IMR-90 (cell line): Measurements from ENCODE around the gene FBXW5. TPM values are rescaled to one million over a fixed set of nuclear protein-coding genes. Genes with fewer than 3 reads are reported as not detected.

Experiments used
- ATAC-seq: fragments of 200-7000 bp; cut with Tn5 transposase; 2 replicates; pipeline ENCODE4 v1.9.1; 2020; ENCODE audit warnings: low read depth, mild to moderate bottlenecking, moderate library complexity
- BruUV-seq: library from RNA; stranded (reverse); fragments of 400-500 nt; replicated peaks from 2 replicates; lab custom pipeline; 2021; lab: Mats Ljungman, UMichigan
- CTCF ChIA-PET: fragments of 300-600 bp; formaldehyde crosslinking; extraction: SDS; loops from one replicate; lab custom pipeline; 2021; ENCODE audit warnings: antibody characterized with exemption; lab: Yijun Ruan, JAX
- POLR2A ChIA-PET: fragments of 300-600 bp; sonication (Branson Sonifier 250); formaldehyde crosslinking; loops from one replicate; lab custom pipeline; 2022; ENCODE audit warnings: antibody characterized with exemption; ENCODE audit not compliant: unreplicated experiment; lab: Charles Lee
- DNase-seq: peaks from one replicate; pipeline ENCODE4 v3.0.0; 2013
- H2AFZ ChIP-seq: replicated peaks from 2 replicates; pipeline ENCODE3; 2013; ENCODE audit warnings: low read length, mild to moderate bottlenecking; ENCODE audit not compliant: poor library complexity
- H2AK5ac ChIP-seq: 2 replicates; pipeline ENCODE4 v1.6.1; 2013; ENCODE audit warnings: low read depth, low read length, inconsistent platforms
- H2AK9ac ChIP-seq: replicated peaks from 2 replicates; pipeline ENCODE3; 2013; ENCODE audit warnings: mild to moderate bottlenecking, low read depth, low read length, moderate library complexity; ENCODE audit not compliant: poor library complexity
- H2BK120ac ChIP-seq: 2 replicates; pipeline ENCODE4 v1.6.1; 2013; ENCODE audit warnings: low read depth, low read length, inconsistent platforms
- H2BK15ac ChIP-seq: 3 replicates; pipeline ENCODE4 v1.6.1; 2013; ENCODE audit warnings: low read depth, low read length, inconsistent platforms
- H2BK20ac ChIP-seq: 2 replicates; pipeline ENCODE4 v1.6.1; 2013; ENCODE audit warnings: low read depth, mild to moderate bottlenecking, inconsistent platforms, low read length, moderate library complexity
- H2BK5ac ChIP-seq: 2 replicates; pipeline ENCODE4 v1.6.1; 2013; ENCODE audit warnings: mild to moderate bottlenecking, low read depth, low read length, inconsistent platforms; ENCODE audit not compliant: poor library complexity, severe bottlenecking
- H3K14ac ChIP-seq: replicated peaks from 2 replicates; pipeline ENCODE4 v1.6.1; 2013; ENCODE audit warnings: low read depth, low read length, inconsistent platforms
- H3K18ac ChIP-seq: 2 replicates; pipeline ENCODE4 v1.6.1; 2013; ENCODE audit warnings: low read depth, low read length, control low read depth
- H3K23ac ChIP-seq: 2 replicates; pipeline ENCODE4 v1.6.1; 2013; ENCODE audit warnings: low read depth, low read length, inconsistent platforms
- H3K27ac ChIP-seq: 2 replicates; pipeline ENCODE4 v1.5.1; 2013; ENCODE audit warnings: mild to moderate bottlenecking, control low read depth, low read length; ENCODE audit not compliant: insufficient read depth
- H3K27me3 ChIP-seq: 2 replicates; pipeline ENCODE4 v1.6.1; 2013; ENCODE audit warnings: low read length; ENCODE audit not compliant: control insufficient read depth, insufficient read depth
- H3K36me3 ChIP-seq: 2 replicates; pipeline ENCODE4 v1.6.1; 2013; ENCODE audit warnings: low read length, mixed read lengths; ENCODE audit not compliant: control insufficient read depth, insufficient read depth
- H3K4ac ChIP-seq: 2 replicates; pipeline ENCODE4 v1.6.1; 2013; ENCODE audit warnings: low read depth, low read length, inconsistent platforms
- H3K4me1 ChIP-seq: 2 replicates; pipeline ENCODE4 v1.6.1; 2013; ENCODE audit warnings: low read length, mixed read lengths; ENCODE audit not compliant: control insufficient read depth, insufficient read depth
- H3K4me2 ChIP-seq: 2 replicates; pipeline ENCODE4 v1.6.1; 2013; ENCODE audit warnings: low read depth, mild to moderate bottlenecking, control low read depth, low read length, moderate library complexity
- H3K4me3 ChIP-seq: 2 replicates; pipeline ENCODE4 v1.5.1; 2013; ENCODE audit warnings: low read depth, mild to moderate bottlenecking, control low read depth, low read length, moderate library complexity; ENCODE audit not compliant: insufficient read depth
- H3K56ac ChIP-seq: 2 replicates; pipeline ENCODE4 v1.6.1; 2013; ENCODE audit warnings: low read length, inconsistent platforms; ENCODE audit not compliant: insufficient read depth; ENCODE audit errors: extremely low read depth
- H3K79me1 ChIP-seq, 2 experiments: 2 replicates each; pipeline ENCODE4 v1.6.1; 2013; ENCODE audit warnings: low read length in 2 of 2, inconsistent platforms in 1 of 2, low read depth in 1 of 2
- H3K9ac ChIP-seq: 2 replicates; pipeline ENCODE4 v1.6.1; 2013; ENCODE audit warnings: low read depth, low read length, control low read depth
- H3K9me1 ChIP-seq: 2 replicates; pipeline ENCODE4 v1.6.1; 2013; ENCODE audit warnings: low read length, inconsistent platforms; ENCODE audit not compliant: insufficient read depth
- H3K9me3 ChIP-seq: 2 replicates; pipeline ENCODE4 v1.6.1; 2013; ENCODE audit warnings: low read length; ENCODE audit not compliant: control insufficient read depth, insufficient read depth
- H4K20me1 ChIP-seq: 2 replicates; pipeline ENCODE4 v1.6.1; 2013; ENCODE audit warnings: low read length, inconsistent platforms; ENCODE audit not compliant: insufficient read depth
- H4K5ac ChIP-seq: 2 replicates; pipeline ENCODE4 v1.6.1; 2013; ENCODE audit warnings: mild to moderate bottlenecking, low read depth, low read length, control low read depth
- H4K8ac ChIP-seq, 2 experiments: 2 replicates each; pipeline ENCODE4 v1.6.1; 2013; ENCODE audit warnings: low read depth in 2 of 2, low read length in 2 of 2, control low read depth in 1 of 2, inconsistent platforms in 1 of 2
- H4K91ac ChIP-seq: 2 replicates; pipeline ENCODE4 v1.6.1; 2013; ENCODE audit warnings: low read depth, low read length, inconsistent platforms; ENCODE audit not compliant: insufficient read depth
- BHLHE40 ChIP-seq: fragments of 150-350 bp; IDR thresholded peaks from 2 replicates; pipeline ENCODE4 v1.6.1; 2016; ENCODE audit warnings: mild to moderate bottlenecking, low read depth, low read length
- CEBPB ChIP-seq: IDR thresholded peaks from 2 replicates; pipeline ENCODE4 v1.6.1; 2012; ENCODE audit warnings: low read depth, low read length, improper control_type of control experiment
- CHD1 ChIP-seq: IDR thresholded peaks from 2 replicates; pipeline ENCODE4 v1.6.1; 2012; ENCODE audit warnings: low read depth, low read length, improper control_type of control experiment
- CTCF ChIP-seq: conservative IDR thresholded peaks from 2 replicates; pipeline ENCODE4 v1.5.1; 2012; ENCODE audit warnings: mild to moderate bottlenecking, low read depth, low read length, improper control_type of control experiment
- ELK1 ChIP-seq: fragments of 150-350 bp; IDR thresholded peaks from 2 replicates; pipeline ENCODE4 v1.6.1; 2016; ENCODE audit warnings: low read depth, mild to moderate bottlenecking, low read length, moderate library complexity, borderline replicate concordance
- FOS ChIP-seq: fragments of 150-350 bp; IDR thresholded peaks from 2 replicates; pipeline ENCODE4 v1.6.1; 2016; ENCODE audit warnings: low read depth, low read length
- MAFK ChIP-seq: IDR thresholded peaks from 2 replicates; pipeline ENCODE4 v1.6.1; 2012; ENCODE audit warnings: low read depth, low read length, improper control_type of control experiment
- MAZ ChIP-seq: IDR thresholded peaks from 2 replicates; pipeline ENCODE4 v1.6.1; 2012; ENCODE audit warnings: low read depth, mild to moderate bottlenecking, low read length, improper control_type of control experiment, moderate library complexity, borderline replicate concordance
- MXI1 ChIP-seq: IDR thresholded peaks from 2 replicates; pipeline ENCODE4 v1.6.1; 2012; ENCODE audit warnings: low read depth, mild to moderate bottlenecking, low read length, moderate library complexity, borderline replicate concordance
- NFE2L2 ChIP-seq: fragments of 150-350 bp; IDR thresholded peaks from 2 replicates; pipeline ENCODE4 v1.6.1; 2016; ENCODE audit warnings: low read depth, mild to moderate bottlenecking, low read length
- POLR2A ChIP-seq: IDR thresholded peaks from 2 replicates; pipeline ENCODE4 v1.6.1; 2012; ENCODE audit warnings: mild to moderate bottlenecking, low read depth, low read length
- RAD21 ChIP-seq: IDR thresholded peaks from 2 replicates; pipeline ENCODE4 v1.6.1; 2012; ENCODE audit warnings: low read length, improper control_type of control experiment
- RCOR1 ChIP-seq: IDR thresholded peaks from 2 replicates; pipeline ENCODE4 v1.6.1; 2012; ENCODE audit warnings: mild to moderate bottlenecking, low read length, improper control_type of control experiment; ENCODE audit not compliant: insufficient replicate concordance
- RFX5 ChIP-seq: IDR thresholded peaks from 2 replicates; pipeline ENCODE4 v1.8.0; 2012; ENCODE audit warnings: low read depth, mild to moderate bottlenecking, low read length, moderate library complexity
- SMC3 ChIP-seq: fragments of 150-350 bp; IDR thresholded peaks from 2 replicates; pipeline ENCODE4 v1.6.1; 2016; ENCODE audit warnings: low read depth, mild to moderate bottlenecking, antibody characterized with exemption, low read length, moderate library complexity
- WGBS, 2 experiments: methylation state at CpG; one replicate each; pipeline versions ENCODE4 v1.1.5 to v1.1.7; 2013; ENCODE audit warnings: missing lambda C conversion rate in 2 of 2; ENCODE audit not compliant: insufficient read length in 1 of 2; ENCODE audit errors: extremely low coverage in 2 of 2; 5-methylcytosine and 5-hydroxymethylcytosine counted together
- dilution Hi-C: fragments of 300-500 bp; cut with HindIII; formaldehyde crosslinking; loops from one replicate; pipeline ENCODE4 v1.14.3; 2018; ENCODE audit warnings: low sequenced_read_pairs; ENCODE audit not compliant: unreplicated experiment
- in situ Hi-C: fragments of 300-500 bp; cut with MboI; formaldehyde crosslinking; loops from 3 replicates; pipeline ENCODE4 v1.14.3; 2019; ENCODE audit warnings: low sequenced_read_pairs, inconsistent platforms, mixed read lengths
- intact Hi-C: fragments of 100-400 bp; cut with micrococcal nuclease; formaldehyde crosslinking; loops from 2 replicates; pipeline ENCODE4 v1.10.0; 2022
- polyA plus RNA-seq, 3 experiments: library from polyadenylated mRNA; depleted of rRNA; stranded (reverse); fragments of >200 nt; gene quantifications; 2 replicates each; pipeline ENCODE4 v1.2.3, GENCODE V29; 2012; ENCODE audit warnings: low replicate concordance in 1 of 3
- total RNA-seq: library from RNA; depleted of rRNA; stranded (reverse); fragments of >200 nt; gene quantifications from 2 replicates; pipeline ENCODE4 v1.2.3, GENCODE V29; 2012
- TF ChIP-seq, protein P1 (sequence below): fragments of 150-350 bp; IDR thresholded peaks from 2 replicates; pipeline ENCODE4 v1.6.1; 2017; ENCODE audit warnings: mild to moderate bottlenecking, antibody characterized with exemption, low read length, low read depth

Gene FBXW5
- total and polyA plus RNA-seq, 2 of the 4 experiments (the other 2 are of a cell fraction) = 65.1 to 80.2 TPM

DNA sequence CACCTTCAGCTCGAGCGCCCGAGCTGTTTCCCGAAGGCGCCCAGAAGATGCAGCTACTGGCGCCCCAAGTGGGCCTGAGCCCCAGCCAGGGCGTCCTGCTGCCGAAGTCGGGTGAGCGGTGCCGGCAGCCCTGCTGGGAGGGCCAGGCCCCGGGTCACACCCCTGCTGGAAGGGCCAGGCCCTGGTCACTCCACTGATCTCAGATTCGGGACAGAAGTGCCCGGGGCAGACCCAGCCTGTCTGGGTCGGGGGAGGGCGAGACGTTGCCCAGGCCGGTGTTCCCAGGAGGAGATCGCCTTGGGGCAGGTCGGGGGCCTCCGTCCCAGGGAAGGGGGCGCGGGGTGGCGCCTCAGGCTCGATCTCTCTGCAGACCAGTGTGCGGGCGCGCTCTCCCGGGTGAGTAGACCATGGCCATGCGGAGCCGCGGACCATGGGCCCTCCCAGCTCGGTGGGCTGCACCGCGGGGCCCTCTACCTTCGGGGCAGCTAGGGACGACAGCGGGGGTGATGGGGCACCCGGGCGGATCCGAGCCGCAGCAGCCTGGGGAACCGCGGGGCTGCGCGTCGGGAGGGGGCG, 40.6 kb upstream of the FBXW5 start:
- TF ChIP-seq RAD21 (no peak), RCOR1 (no peak), CHD1 (no peak), POLR2A (no peak), RFX5 (no peak), FOS (no peak), MAZ (no peak), MAFK (no peak), CTCF (no peak), CEBPB (no peak), NFE2L2 (no peak), SMC3 (no peak), MXI1 (no peak), ELK1 (no peak), BHLHE40 (no peak)
- TF ChIP-seq, protein P1, sequence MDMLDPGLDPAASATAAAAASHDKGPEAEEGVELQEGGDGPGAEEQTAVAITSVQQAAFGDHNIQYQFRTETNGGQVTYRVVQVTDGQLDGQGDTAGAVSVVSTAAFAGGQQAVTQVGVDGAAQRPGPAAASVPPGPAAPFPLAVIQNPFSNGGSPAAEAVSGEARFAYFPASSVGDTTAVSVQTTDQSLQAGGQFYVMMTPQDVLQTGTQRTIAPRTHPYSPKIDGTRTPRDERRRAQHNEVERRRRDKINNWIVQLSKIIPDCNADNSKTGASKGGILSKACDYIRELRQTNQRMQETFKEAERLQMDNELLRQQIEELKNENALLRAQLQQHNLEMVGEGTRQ = no peak
- no peak overlapping the region for H3K27ac ChIP-seq
- no peak overlapping the region for H3K23ac ChIP-seq
- H3K4me1 ChIP-seq = no peaks in the 10 kb centered on the region
- no TSS peak for BruUV-seq
- ChIA-PET CTCF (no interaction called here), POLR2A (no interaction called here)
- H3K9me3 ChIP-seq = no peaks in the 10 kb centered on the region; the same call in 1 of the 2 replicates
- H2BK5ac ChIP-seq = no peak overlapping the region
- H4K8ac ChIP-seq = no peak overlapping the region
- dilution Hi-C loops (no loop called here), intact Hi-C loops (no loop called here), in situ Hi-C loops (no loop called here)
- ATAC-seq (peak; percentile 12; the same call in 1 of the 2 replicates), DNase-seq (no peak)
- H2AFZ ChIP-seq = no peak overlapping the region
- no peak overlapping the region for H3K4me2 ChIP-seq
- no peak overlapping the region for H3K18ac ChIP-seq
- peaks cover 52% of the 10 kb centered on the region for H3K27me3 ChIP-seq
- H4K20me1 ChIP-seq = no peaks in the 10 kb centered on the region
- no peak overlapping the region for H4K5ac ChIP-seq
- H3K9ac ChIP-seq = no peak overlapping the region
- H2AK9ac ChIP-seq = no peak overlapping the region
- H4K91ac ChIP-seq = no peak overlapping the region
- no peak overlapping the region for H2AK5ac ChIP-seq
- no peaks in the 10 kb centered on the region for H3K79me1 ChIP-seq
- H2BK20ac ChIP-seq = no peak overlapping the region
- no peak overlapping the region for H3K14ac ChIP-seq
- H3K36me3 ChIP-seq = no peaks in the 10 kb centered on the region
- no peak overlapping the region for H3K4ac ChIP-seq
- no peak overlapping the region for H2BK120ac ChIP-seq
- WGBS, 2 experiments = 12% methylated on average over 23 of the region's 48 CpGs; no CpG with 5 or more reads in 1 of the 2 experiments
- no peak overlapping the region for H3K56ac ChIP-seq
- no peak overlapping the region for H3K4me3 ChIP-seq
- no peak overlapping the region for H2BK15ac ChIP-seq
- no peaks in the 10 kb centered on the region for H3K9me1 ChIP-seq
